NB4 (cell line): ENCODE results near the gene NME1.
"Not testable (repeated sequence)": the region's sequence is repeated elsewhere in the genome, so short reads cannot be mapped to it uniquely, and the experiment has no call there.

Experiments
- DNase-seq: peaks from one replicate; pipeline ENCODE4 v3.0.0; 2010; ENCODE audit warnings: low read depth
- H3K4me3 ChIP-seq: one replicate; pipeline ENCODE4 v1.5.1; 2011; ENCODE audit warnings: mild to moderate bottlenecking, low read depth, low read length, moderate library complexity
- CTCF ChIP-seq: IDR thresholded peaks from one replicate; pipeline ENCODE4 v1.5.1; 2012; ENCODE audit warnings: low read depth, low read length
- MAX ChIP-seq: IDR thresholded peaks from 2 replicates; pipeline ENCODE4 v1.6.1; 2011; ENCODE audit warnings: low read depth, low read length
- MYC ChIP-seq: IDR thresholded peaks from 2 replicates; pipeline ENCODE4 v1.6.1; 2011; ENCODE audit warnings: low read depth, low read length
- POLR2A ChIP-seq: IDR thresholded peaks from 2 replicates; pipeline ENCODE4 v1.6.1; 2011; ENCODE audit warnings: mild to moderate bottlenecking; ENCODE audit not compliant: insufficient read length; ENCODE audit errors: extremely low read depth

Gene NME1

GRCh38 chr17:51153210-51154072, at the start of gene NME1:
TSS of gene NME1 (plus strand) at chr17:51153559. CDS start at chr17:51155655, 2,096 bp downstream.
- peak within 1 kb of the TSS; percentile 96 for H3K4me3 ChIP-seq
- TF ChIP-seq MAX: peak; percentile 98
- peak; percentile 80 for TF ChIP-seq POLR2A
- peak; percentile 76 for TF ChIP-seq CTCF
- TF ChIP-seq MYC: peak; percentile 100
- peak; percentile 99 for DNase-seq

- peak; percentile 11 for DNase-seq
- TF ChIP-seq MAX (no peak), CTCF (no peak), MYC (no peak), POLR2A (no peak)
- H3K4me3 ChIP-seq: no peak overlapping the region
These were observed 45.6 kb upstream of the NME1 start for GRCh38 chr17:51107778-51108177.

- DNase-seq: peak; percentile 89
- H3K4me3 ChIP-seq: not testable (repeated sequence)
These were observed 40.8 kb upstream of the NME1 start for GRCh38 chr17:51112303-51113222.

- no peak for TF ChIP-seq MAX
- TF ChIP-seq POLR2A: no peak
- no peak for TF ChIP-seq CTCF
- TF ChIP-seq MYC: no peak
These were observed 38.2 kb upstream of the NME1 start for GRCh38 chr17:51115179-51115578.

GRCh38 chr17:51118330-51119195, 34.8 kb upstream of the NME1 start:
- H3K4me3 ChIP-seq: peak overlapping the region; percentile 71
- TF ChIP-seq MYC (no peak), MAX (no peak), CTCF (no peak), POLR2A (no peak)
- no peak for DNase-seq

More at GRCh38 chr17:51115179-51115578, 38.2 kb upstream of the NME1 start:
- no peak for DNase-seq
- no peak overlapping the region for H3K4me3 ChIP-seq
